ENCODE data around the gene SMG6.
A peak's percentile ranks its signal among the peaks of the same experiment; 100 is the strongest.

The SMG6 gene

GRCh38 chr17:2123375-2124251 lies 180.0 kb downstream of the SMG6 start:
- peak; percentile 62 for DNase-seq (ENCODE audit: low read depth)
- H3K4me3 ChIP-seq (ENCODE audit: low read depth, low read length): peak overlapping the region; percentile 25
- TF ChIP-seq POLR2A (IDR thresholded peaks at IDR 0.05; ENCODE audit: extremely low read depth, insufficient read length) (no peak), MAX (IDR thresholded peaks at IDR 0.05; ENCODE audit: low read depth, low read length) (no peak), CTCF (IDR thresholded peaks at IDR 0.05; ENCODE audit: low read depth, low read length) (no peak), MYC (IDR thresholded peaks at IDR 0.05; ENCODE audit: low read depth, low read length) (no peak)

- peak overlapping the region; percentile 25 for H3K4me3 ChIP-seq (ENCODE audit: low read depth, low read length)
- DNase-seq (ENCODE audit: low read depth): peak; percentile 79
- TF ChIP-seq MYC (IDR thresholded peaks at IDR 0.05; ENCODE audit: low read depth, low read length) (no peak), CTCF (IDR thresholded peaks at IDR 0.05; ENCODE audit: low read depth, low read length) (no peak), POLR2A (IDR thresholded peaks at IDR 0.05; ENCODE audit: extremely low read depth, insufficient read length) (no peak), MAX (IDR thresholded peaks at IDR 0.05; ENCODE audit: low read depth, low read length) (no peak)
Observed at GRCh38 chr17:2122641-2123302, 180.8 kb downstream of the SMG6 start.

GRCh38 chr17:2120586-2121335 lies 182.8 kb downstream of the SMG6 start:
- DNase-seq (ENCODE audit: low read depth): peak; percentile 69
- no peak for TF ChIP-seq POLR2A (IDR thresholded peaks at IDR 0.05; ENCODE audit: extremely low read depth, insufficient read length)
- no peak for TF ChIP-seq MAX (IDR thresholded peaks at IDR 0.05; ENCODE audit: low read depth, low read length)
- no peak for TF ChIP-seq CTCF (IDR thresholded peaks at IDR 0.05; ENCODE audit: low read depth, low read length)
- TF ChIP-seq MYC (IDR thresholded peaks at IDR 0.05; ENCODE audit: low read depth, low read length): no peak
- no peak overlapping the region for H3K4me3 ChIP-seq (ENCODE audit: low read depth, low read length)

GRCh38 chr17:2113279-2113622 lies 190.3 kb downstream of the SMG6 start:
- no peak for DNase-seq (ENCODE audit: low read depth)
- no peak overlapping the region for H3K4me3 ChIP-seq (ENCODE audit: low read depth, low read length)
- TF ChIP-seq MAX (IDR thresholded peaks at IDR 0.05; ENCODE audit: low read depth, low read length) (no peak), CTCF (IDR thresholded peaks at IDR 0.05; ENCODE audit: low read depth, low read length) (no peak), POLR2A (IDR thresholded peaks at IDR 0.05; ENCODE audit: extremely low read depth, insufficient read length) (no peak), MYC (IDR thresholded peaks at IDR 0.05; ENCODE audit: low read depth, low read length) (no peak)

- TF ChIP-seq CTCF (IDR thresholded peaks at IDR 0.05; ENCODE audit: low read depth, low read length) (no peak), POLR2A (IDR thresholded peaks at IDR 0.05; ENCODE audit: extremely low read depth, insufficient read length) (no peak), MAX (IDR thresholded peaks at IDR 0.05; ENCODE audit: low read depth, low read length) (no peak), MYC (IDR thresholded peaks at IDR 0.05; ENCODE audit: low read depth, low read length) (no peak)
- no peak overlapping the region for H3K4me3 ChIP-seq (ENCODE audit: low read depth, low read length)
- DNase-seq (ENCODE audit: low read depth): no peak
Observed at GRCh38 chr17:2111691-2112090, 191.9 kb downstream of the SMG6 start.
